Kidney (tissue), 14 donors: ENCODE results near the gene GPC1. TPM values are rescaled to one million over a fixed set of nuclear protein-coding genes. Genes with fewer than 3 reads are reported as not detected.

ENCODE experiments used
- DNase-seq, 5 donors: peaks; one replicate each; pipeline ENCODE4 v3.0.0-alpha.2; 2013 to 2020
- FAIRE-seq: peaks from 2 replicates; lab custom pipeline; 2012; peaks lifted over from hg19 to GRCh38; lab: Jason Lieb, UNC
- H3K27ac ChIP-seq, 2 donors: one replicate each; pipeline ENCODE4 v1.7.0; 2013; ENCODE audit warnings: low read depth in 2 of 2, low read length in 2 of 2, inconsistent platforms in 1 of 2
- H3K27me3 ChIP-seq: one replicate; pipeline ENCODE4 v1.7.1; 2013; ENCODE audit warnings: low read length, inconsistent platforms; ENCODE audit not compliant: control insufficient read depth, insufficient read depth
- H3K36me3 ChIP-seq, 3 donors: one replicate each; pipeline versions ENCODE4 v1.7.0 to v1.7.1; 2013; ENCODE audit warnings: low read length in 3 of 3, control low read depth in 1 of 3, inconsistent platforms in 1 of 3; ENCODE audit not compliant: insufficient read depth in 3 of 3, control insufficient read depth in 2 of 3
- H3K4me1 ChIP-seq, 3 donors: one replicate each; pipeline versions ENCODE4 v1.7.0 to v1.7.1; 2013; ENCODE audit warnings: low read length in 3 of 3, inconsistent platforms in 1 of 3, low read depth in 1 of 3; ENCODE audit not compliant: control insufficient read depth in 2 of 3, insufficient read depth in 2 of 3
- H3K4me3 ChIP-seq, 3 donors: one replicate each; pipeline versions ENCODE4 v1.7.0 to v1.8.1; 2013; ENCODE audit warnings: low read length in 3 of 3, control low read depth in 1 of 3, inconsistent platforms in 1 of 3
- H3K9ac ChIP-seq, 3 donors: one replicate each; pipeline versions ENCODE4 v1.7.0 to v1.7.1; 2013; ENCODE audit warnings: low read length in 3 of 3, control low read depth in 1 of 3, inconsistent platforms in 1 of 3
- H3K9me3 ChIP-seq, 3 donors: one replicate each; pipeline versions ENCODE4 v1.7.0 to v1.7.1; 2013; ENCODE audit warnings: low read length in 3 of 3, control low read depth in 1 of 3, inconsistent platforms in 1 of 3; ENCODE audit not compliant: control insufficient read depth in 2 of 3, insufficient read depth in 1 of 3
- intact Hi-C: fragments of 100-400 bp; cut with DNase I; formaldehyde crosslinking; loops from one replicate; pipeline ENCODE4 v1.11.1; 2022
- polyA plus RNA-seq: library from polyadenylated mRNA; stranded (reverse); fragments of 350-450 nt; fragmentation: Illumina TruSeq; extraction: RNeasy Lipid Tissue Mini Kit (QIAGEN cat#74804); gene quantifications from one replicate; pipeline ENCODE4 v1.2.3, GENCODE V29; 2014; ENCODE audit warnings: low read depth, low replicate concordance; ENCODE audit not compliant: insufficient read depth
- total RNA-seq: library from RNA; stranded (reverse); fragmentation: NEBNext Ultra II Directional; extraction: Animal tissue kit (Norgen Biotek cat#: 25700); gene quantifications from one replicate; pipeline ENCODE4 v1.2.1, GENCODE V29; 2021
- TF ChIP-seq, protein P1 (sequence below): IDR thresholded peaks from 3 replicates; pipeline ENCODE4 v1.5.1; 2012; ENCODE audit warnings: mild to moderate bottlenecking, moderate library complexity, borderline replicate concordance; ENCODE audit not compliant: insufficient read depth; ENCODE audit errors: extremely low read depth
- donor health status: control.
- donor health status: control.
- donor health status: control.
- donor health status: control.
- donor health status: control.
- donor health status: DM: yes; HTN: yes; CAD: no.
- donor health status: Normal renal cell carcinoma (clear cell type).

Gene GPC1
- total and polyA plus RNA-seq, 2 donors from 2014 or later: 18.4 to 124 TPM

DNA sequence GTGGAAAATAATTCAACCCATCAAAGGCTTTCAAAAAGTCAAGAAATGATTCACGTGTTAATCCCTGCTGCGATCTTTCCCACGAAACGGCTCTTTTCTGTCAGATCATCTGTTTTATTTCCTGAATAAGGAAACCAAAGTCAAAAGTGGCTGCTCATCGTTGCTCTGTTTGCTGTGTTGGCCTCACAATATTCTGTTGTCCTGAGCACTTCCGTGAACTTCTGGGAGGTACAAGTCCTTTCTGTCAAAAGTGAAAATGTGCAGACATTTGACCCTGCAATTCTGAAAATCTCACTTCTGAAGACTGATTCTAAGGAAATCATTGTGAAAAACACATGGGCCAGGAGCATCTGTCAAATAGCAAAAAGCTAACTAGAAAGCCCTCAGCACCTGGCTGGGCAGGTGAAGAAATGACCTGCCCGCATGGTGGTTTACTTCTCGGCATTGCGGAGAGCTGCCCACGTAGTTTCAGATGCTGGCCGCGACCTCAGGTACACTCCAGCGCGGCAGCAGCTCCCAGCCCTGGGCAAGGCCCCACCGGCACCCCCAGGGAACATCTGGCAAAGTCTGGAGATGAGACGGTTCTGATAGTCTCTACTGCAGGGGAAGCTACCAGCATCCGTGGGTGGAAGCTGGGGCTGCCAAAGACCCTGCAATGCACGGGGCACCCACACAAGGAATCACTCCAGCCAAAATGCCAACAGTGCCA lies 31.9 kb upstream of the GPC1 start:
- no peak for FAIRE-seq
- no peak overlapping the region for H3K27ac ChIP-seq
- no peaks in the 10 kb centered on the region for H3K36me3 ChIP-seq
- no peaks in the 10 kb centered on the region for H3K4me1 ChIP-seq
- H3K4me3 ChIP-seq: no peak overlapping the region
- no peak overlapping the region for H3K9ac ChIP-seq
- intact Hi-C loops: no loop called here
- TF ChIP-seq, protein P1, sequence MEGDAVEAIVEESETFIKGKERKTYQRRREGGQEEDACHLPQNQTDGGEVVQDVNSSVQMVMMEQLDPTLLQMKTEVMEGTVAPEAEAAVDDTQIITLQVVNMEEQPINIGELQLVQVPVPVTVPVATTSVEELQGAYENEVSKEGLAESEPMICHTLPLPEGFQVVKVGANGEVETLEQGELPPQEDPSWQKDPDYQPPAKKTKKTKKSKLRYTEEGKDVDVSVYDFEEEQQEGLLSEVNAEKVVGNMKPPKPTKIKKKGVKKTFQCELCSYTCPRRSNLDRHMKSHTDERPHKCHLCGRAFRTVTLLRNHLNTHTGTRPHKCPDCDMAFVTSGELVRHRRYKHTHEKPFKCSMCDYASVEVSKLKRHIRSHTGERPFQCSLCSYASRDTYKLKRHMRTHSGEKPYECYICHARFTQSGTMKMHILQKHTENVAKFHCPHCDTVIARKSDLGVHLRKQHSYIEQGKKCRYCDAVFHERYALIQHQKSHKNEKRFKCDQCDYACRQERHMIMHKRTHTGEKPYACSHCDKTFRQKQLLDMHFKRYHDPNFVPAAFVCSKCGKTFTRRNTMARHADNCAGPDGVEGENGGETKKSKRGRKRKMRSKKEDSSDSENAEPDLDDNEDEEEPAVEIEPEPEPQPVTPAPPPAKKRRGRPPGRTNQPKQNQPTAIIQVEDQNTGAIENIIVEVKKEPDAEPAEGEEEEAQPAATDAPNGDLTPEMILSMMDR: no peak
- H3K27me3 ChIP-seq: no peaks in the 10 kb centered on the region
- no peaks in the 10 kb centered on the region for H3K9me3 ChIP-seq
- DNase-seq: peak in 3 of 5 donors; percentile 6 to 43 (median 6)

DNA sequence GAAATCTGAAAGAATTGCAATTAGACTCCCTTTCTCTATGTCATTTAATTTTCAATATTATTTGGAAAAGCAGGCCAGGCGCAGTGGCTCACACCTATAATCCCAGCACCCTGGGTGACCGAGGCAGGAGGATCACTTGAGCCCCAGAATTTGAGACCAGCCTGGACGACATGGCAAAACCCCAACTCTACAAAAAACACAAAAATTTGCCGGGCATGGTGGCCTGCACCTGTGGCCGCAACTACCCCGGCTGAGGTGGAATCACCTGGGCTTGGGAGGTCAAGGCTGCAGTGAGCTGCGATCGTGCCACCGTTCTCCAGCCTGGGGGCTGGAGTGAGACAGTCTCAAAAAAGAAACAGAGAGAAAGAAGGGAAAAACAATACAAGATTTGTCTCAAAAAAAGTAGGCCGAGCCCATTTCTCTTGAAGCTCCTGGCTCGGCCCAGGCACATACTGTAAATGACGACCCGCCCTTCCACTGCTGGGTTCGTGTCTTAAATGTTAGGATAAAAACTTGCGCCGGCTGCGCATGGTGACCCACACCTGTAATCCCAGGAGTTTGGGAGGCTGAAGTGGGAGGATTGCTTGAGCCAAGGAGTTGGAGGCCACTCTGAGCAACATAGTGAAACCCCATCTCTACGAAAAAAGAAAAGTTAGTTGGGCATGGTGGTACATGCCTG lies 31.1 kb upstream of the GPC1 start:
- FAIRE-seq (no peak), DNase-seq (peak in 1 of 5 donors; percentile 2)
- Histone ChIP-seq H3K9me3 (no peaks in the 10 kb centered on the region), H3K27ac (no peak overlapping the region), H3K4me3 (no peak overlapping the region), H3K36me3 (no peaks in the 10 kb centered on the region), H3K27me3 (no peaks in the 10 kb centered on the region), H3K4me1 (no peaks in the 10 kb centered on the region), H3K9ac (no peak overlapping the region)
- intact Hi-C loops: no loop called here
- TF ChIP-seq, protein P1: no peak

DNA sequence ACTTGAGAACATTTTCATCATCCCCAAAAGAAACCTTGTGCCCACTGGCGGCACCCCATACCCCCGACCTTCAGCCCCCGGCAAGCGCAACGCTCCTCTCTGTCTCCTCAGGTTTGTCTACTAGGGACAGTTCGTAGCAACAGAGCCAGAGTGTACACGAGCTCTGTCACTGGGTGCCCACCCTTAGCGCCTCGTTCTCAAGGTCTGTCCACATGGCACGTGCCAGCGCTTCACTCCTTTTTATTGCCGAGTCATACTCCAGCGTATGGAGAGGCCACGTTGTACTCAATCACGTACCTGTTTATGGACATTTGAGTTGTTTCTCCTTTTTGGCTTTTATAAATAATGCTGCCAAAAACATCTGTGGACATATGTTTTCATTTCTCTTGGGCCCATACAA lies 30.3 kb upstream of the GPC1 start:
- no peaks in the 10 kb centered on the region for H3K36me3 ChIP-seq
- H3K9me3 ChIP-seq: no peaks in the 10 kb centered on the region
- TF ChIP-seq, protein P1: no peak
- FAIRE-seq: no peak
- H3K9ac ChIP-seq: no peak overlapping the region
- DNase-seq: peak in 1 of 5 donors; percentile 6
- no peak overlapping the region for H3K27ac ChIP-seq
- H3K27me3 ChIP-seq: no peaks in the 10 kb centered on the region
- H3K4me1 ChIP-seq: no peaks in the 10 kb centered on the region
- no peak overlapping the region for H3K4me3 ChIP-seq
- intact Hi-C loops: no loop called here
